Ascending aorta (tissue), 2 donors: ENCODE measurements around the gene SPON2. TPM values are rescaled to one million over a fixed set of nuclear protein-coding genes. Genes with fewer than 3 reads are reported as not detected.
A peak's percentile ranks its signal among the peaks of the same experiment; 100 is the strongest.

Source experiments
- DNase-seq, 2 donors: peaks; one replicate each; pipeline ENCODE4 v3.0.0-alpha.2; 2019; ENCODE audit warnings: low spot score in 2 of 2
- H3K27ac ChIP-seq, 2 donors: fragments of 200-600 bp; sonication (generic); one replicate each; pipeline ENCODE4 v1.5.1; 2016 to 2017; ENCODE audit warnings: mild to moderate bottlenecking in 1 of 2
- H3K27me3 ChIP-seq: fragments of 200-600 bp; sonication (generic); one replicate; pipeline ENCODE4 v1.5.1; 2017
- H3K36me3 ChIP-seq, 2 donors: fragments of 200-600 bp; sonication (generic); one replicate each; pipeline ENCODE4 v1.5.1; 2016
- H3K4me1 ChIP-seq, 2 donors: fragments of 200-600 bp; sonication (generic); one replicate each; pipeline ENCODE4 v1.5.1; 2016 to 2017; ENCODE audit warnings: mild to moderate bottlenecking in 1 of 2
- H3K4me3 ChIP-seq, 2 donors: fragments of 200-600 bp; sonication (generic); one replicate each; pipeline ENCODE4 v1.5.1; 2016 to 2017; ENCODE audit warnings: mild to moderate bottlenecking in 1 of 2
- H3K9me3 ChIP-seq, 2 donors: fragments of 200-600 bp; sonication (generic); one replicate each; pipeline ENCODE4 v1.5.1; 2016
- CTCF ChIP-seq, 3 experiments: fragments of 200-600 bp in 2 of 3; fragments of 450-650 bp in 1 of 3; sonication (generic) in 2 of 3; IDR thresholded peaks; one replicate each; pipeline ENCODE4 v1.5.1; 2016 to 2019; ENCODE audit warnings: antibody characterized with exemption in 3 of 3, mild to moderate bottlenecking in 1 of 3, moderate library complexity in 1 of 3
- intact Hi-C: fragments of 100-400 bp; cut with DNase I; formaldehyde crosslinking; loops from one replicate; pipeline ENCODE4 v1.15.1; 2023
- total RNA-seq: library from RNA; depleted of rRNA; stranded (reverse); fragments of >200 nt; gene quantifications from one replicate; pipeline ENCODE4 v1.1.0, GENCODE V29; 2016

The SPON2 gene
- total RNA-seq, 1 donor from 2014 or later, result 14.0 TPM

GRCh38 chr4:1210241-1210841, 38.0 kb upstream of the SPON2 start:
- intact Hi-C loops, result loop anchor here (2.0 kb wide), 1 partner anchor 18 kb away; no protein-coding TSS in a partner anchor
- no peak overlapping the region for H3K4me3 ChIP-seq
- no peaks in the 10 kb centered on the region for H3K9me3 ChIP-seq
- peaks cover 25 to 31% of the 10 kb centered on the region in 2 donors for H3K4me1 ChIP-seq
- TF ChIP-seq CTCF (IDR thresholded peaks at IDR 0.05), result no peak
- H3K27ac ChIP-seq, result peak overlapping the region in 1 of 2 donors; percentile 64
- no peaks in the 10 kb centered on the region for H3K27me3 ChIP-seq
- H3K36me3 ChIP-seq, result peaks cover 31% of the 10 kb centered on the region in 2 donors
- peak in 1 of 2 donors; percentile 62 for DNase-seq

GRCh38 chr4:1209821-1210220, 37.4 kb upstream of the SPON2 start:
- TF ChIP-seq CTCF (IDR thresholded peaks at IDR 0.05), result no peak
- intact Hi-C loops, result loop anchor here (2.0 to 5.0 kb wide), 2 partner anchors 17 to 37 kb away; partner anchors contain the start of gene CTBP1
- Histone ChIP-seq H3K27ac (peak overlapping the region; percentile 15 to 64), H3K9me3 (no peaks in the 10 kb centered on the region), H3K36me3 (peaks cover 26% of the 10 kb centered on the region in 2 donors), H3K27me3 (no peaks in the 10 kb centered on the region), H3K4me1 (peaks cover 25 to 31% of the 10 kb centered on the region in 2 donors), H3K4me3 (no peak overlapping the region)
- DNase-seq, result peak in 1 of 2 donors; percentile 85

GRCh38 chr4:1208970-1209704, 36.8 kb upstream of the SPON2 start:
- Histone ChIP-seq H3K27me3 (no peaks in the 10 kb centered on the region), H3K4me1 (peaks cover 25 to 31% of the 10 kb centered on the region in 2 donors), H3K36me3 (peaks cover 19 to 20% of the 10 kb centered on the region in 2 donors), H3K4me3 (no peak overlapping the region), H3K9me3 (no peaks in the 10 kb centered on the region), H3K27ac (peak overlapping the region; percentile 15 to 64)
- DNase-seq, result peak in 1 of 2 donors; percentile 63
- TF ChIP-seq CTCF (IDR thresholded peaks at IDR 0.05), result no peak
- intact Hi-C loops, result loop anchor here (5.0 kb wide), 1 partner anchor 38 kb away; the partner anchor contains the start of gene CTBP1

GRCh38 chr4:1208266-1208961, 36.0 kb upstream of the SPON2 start:
- DNase-seq, result peak in 1 of 2 donors; percentile 65
- Histone ChIP-seq H3K27me3 (no peaks in the 10 kb centered on the region), H3K9me3 (no peaks in the 10 kb centered on the region), H3K4me3 (no peak overlapping the region), H3K27ac (no peak overlapping the region), H3K36me3 (peaks cover 12% of the 10 kb centered on the region in 2 donors), H3K4me1 (peaks cover 25 to 31% of the 10 kb centered on the region in 2 donors)
- TF ChIP-seq CTCF (IDR thresholded peaks at IDR 0.05), result no peak
- intact Hi-C loops, result loop anchor here (5.0 kb wide), 1 partner anchor 39 kb away; the partner anchor contains the start of gene CTBP1

- DNase-seq, result peak in 1 of 2 donors; percentile 67
- intact Hi-C loops, result loop anchor here (5.0 kb wide), 1 partner anchor 40 kb away; the partner anchor contains the start of gene CTBP1
- H3K4me3 ChIP-seq, result no peak overlapping the region
- peaks cover 5 to 6% of the 10 kb centered on the region in 2 donors for H3K36me3 ChIP-seq
- peaks cover 25 to 31% of the 10 kb centered on the region in 2 donors for H3K4me1 ChIP-seq
- no peak overlapping the region for H3K27ac ChIP-seq
- H3K9me3 ChIP-seq, result no peaks in the 10 kb centered on the region
- no peaks in the 10 kb centered on the region for H3K27me3 ChIP-seq
- TF ChIP-seq CTCF (IDR thresholded peaks at IDR 0.05), result no peak
These were observed 35.4 kb upstream of the SPON2 start for GRCh38 chr4:1207603-1208265.
